ENCODE results near the gene LMX1B.

LMX1B gene

GRCh38 chr9:126599047-126599650, 14.6 kb upstream of the LMX1B start:
- DNase-seq, result no peak

GRCh38 chr9:126604059-126605055, 9.4 kb upstream of the LMX1B start:
- DNase-seq, result no peak
- intact Hi-C loops (cut with DNase I), result no loop called here

More at GRCh38 chr9:126599047-126599650, 14.6 kb upstream of the LMX1B start:
- intact Hi-C loops (cut with DNase I), result no loop called here

- DNase-seq, result no peak
Measured at GRCh38 chr9:126605792-126606482, 7.8 kb upstream of the LMX1B start.

GRCh38 chr9:126606483-126606870, 7.3 kb upstream of the LMX1B start:
- intact Hi-C loops (cut with DNase I), result no loop called here
- no peak for DNase-seq

More at GRCh38 chr9:126605792-126606482, 7.8 kb upstream of the LMX1B start:
- intact Hi-C loops (cut with DNase I), result no loop called here

- DNase-seq, result no peak
Measured at GRCh38 chr9:126607086-126607485, 6.6 kb upstream of the LMX1B start.

GRCh38 chr9:126607731-126608130, 6.0 kb upstream of the LMX1B start:
- DNase-seq, result no peak
- intact Hi-C loops (cut with DNase I), result no loop called here

More at GRCh38 chr9:126607086-126607485, 6.6 kb upstream of the LMX1B start:
- intact Hi-C loops (cut with DNase I), result no loop called here

- DNase-seq, result no peak
- intact Hi-C loops (cut with DNase I), result no loop called here
Measured at GRCh38 chr9:126608551-126608950, 5.2 kb upstream of the LMX1B start.

- intact Hi-C loops (cut with DNase I), result no loop called here
- no peak for DNase-seq
Measured at GRCh38 chr9:126609191-126609590, 4.5 kb upstream of the LMX1B start.

- intact Hi-C loops (cut with DNase I), result loop anchor here (10.0 kb wide), 1 partner anchor 175 kb away; no protein-coding TSS in a partner anchor
- DNase-seq, result no peak
Measured at GRCh38 chr9:126609711-126610388, 3.9 kb upstream of the LMX1B start.

- intact Hi-C loops (cut with DNase I), result loop anchor here (10.0 kb wide), 1 partner anchor 174 kb away; no protein-coding TSS in a partner anchor
- DNase-seq, result no peak
Measured at GRCh38 chr9:126611193-126611591, 2.5 kb upstream of the LMX1B start.

- peak; percentile 51 to 89 (median 76) for DNase-seq
- intact Hi-C loops (cut with DNase I), result loop anchor here (10.0 kb wide), 1 partner anchor 173 kb away; no protein-coding TSS in a partner anchor
Measured at GRCh38 chr9:126611592-126612325, 2.0 kb upstream of the LMX1B start.

GRCh38 chr9:126612326-126612812, 1.4 kb upstream of the LMX1B start:
- DNase-seq, result no peak
- intact Hi-C loops (cut with DNase I), result loop anchor here (10.0 kb wide), 1 partner anchor 172 kb away; no protein-coding TSS in a partner anchor

- DNase-seq, result no peak
- intact Hi-C loops (cut with DNase I), result loop anchor here (10.0 kb wide), 1 partner anchor 172 kb away; no protein-coding TSS in a partner anchor
Measured at GRCh38 chr9:126612813-126613641, 701 bp upstream of the LMX1B start.

- no peak for DNase-seq
- intact Hi-C loops (cut with DNase I), result loop anchor here (10.0 kb wide), 1 partner anchor 171 kb away; no protein-coding TSS in a partner anchor
Measured at GRCh38 chr9:126614088-126614454, 343 bp downstream of the LMX1B start.

- no peak for DNase-seq
- intact Hi-C loops (cut with DNase I), result loop anchor here (10.0 kb wide), 1 partner anchor 170 kb away; no protein-coding TSS in a partner anchor
Measured at GRCh38 chr9:126614455-126615244, 922 bp downstream of the LMX1B start.

GRCh38 chr9:126615245-126615790, 1.6 kb downstream of the LMX1B start:
- intact Hi-C loops (cut with DNase I), result loop anchor here (10.0 kb wide), 1 partner anchor 169 kb away; no protein-coding TSS in a partner anchor
- no peak for DNase-seq

Data from head of caudate nucleus (tissue), 42 donors.